ENCODE measurements around the gene COL9A3.

DNA sequence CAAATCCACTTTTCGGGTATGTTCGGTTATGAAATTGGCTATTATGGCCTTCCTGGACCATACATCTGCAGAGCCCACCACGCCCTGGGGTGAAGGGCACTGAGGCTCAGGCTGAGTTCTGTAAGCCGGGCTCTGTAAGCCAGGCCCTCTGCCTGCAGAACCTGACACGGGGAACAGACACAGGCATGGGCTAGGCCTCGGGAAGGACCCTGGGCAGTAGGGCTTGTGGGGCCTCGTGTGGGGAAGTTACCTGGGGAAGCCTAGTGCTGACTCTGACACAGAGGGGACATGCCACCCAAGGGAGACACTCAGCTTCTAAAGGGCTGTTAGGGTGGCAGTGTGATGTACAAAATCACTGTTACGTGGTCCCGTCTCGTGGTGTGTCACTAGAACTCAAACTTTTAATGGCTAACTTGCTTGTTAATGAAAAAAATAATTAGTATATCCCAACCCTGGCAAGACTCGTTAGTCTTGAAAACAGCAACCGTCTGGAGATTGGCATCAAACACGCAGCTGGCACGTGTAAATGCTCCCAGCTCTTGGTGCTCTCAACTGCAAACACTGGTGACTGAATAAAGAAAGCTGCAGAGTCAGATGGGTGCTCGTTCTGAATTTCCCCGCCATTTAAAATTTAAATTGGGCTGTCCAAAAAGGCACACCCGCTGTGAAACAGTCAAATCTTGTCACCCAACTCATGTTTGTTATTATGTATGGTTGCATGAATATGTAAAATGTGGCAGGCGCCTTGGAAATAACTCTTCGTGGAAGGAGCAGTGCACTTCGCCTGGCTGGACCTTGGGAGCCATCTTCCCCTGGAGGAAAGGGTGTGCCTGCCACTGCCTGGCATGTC is 68.4 kb downstream of the COL9A3 start:
- no peak for TF ChIP-seq FOXM1 (IDR thresholded peaks at IDR 0.05; ENCODE audit: borderline replicate concordance, low read depth)
- no peak for TF ChIP-seq TAF1 (IDR thresholded peaks at IDR 0.05; ENCODE audit: low read depth)
- no peak for TF ChIP-seq CEBPB (IDR thresholded peaks at IDR 0.05)
- no peak for TF ChIP-seq EP300 (IDR thresholded peaks at IDR 0.05; ENCODE audit: borderline replicate concordance)
- TF ChIP-seq NFIC (IDR thresholded peaks at IDR 0.05): no peak
- TF ChIP-seq ZBTB7A (IDR thresholded peaks at IDR 0.05; ENCODE audit: low read depth): no peak
- TF ChIP-seq, protein P1, sequence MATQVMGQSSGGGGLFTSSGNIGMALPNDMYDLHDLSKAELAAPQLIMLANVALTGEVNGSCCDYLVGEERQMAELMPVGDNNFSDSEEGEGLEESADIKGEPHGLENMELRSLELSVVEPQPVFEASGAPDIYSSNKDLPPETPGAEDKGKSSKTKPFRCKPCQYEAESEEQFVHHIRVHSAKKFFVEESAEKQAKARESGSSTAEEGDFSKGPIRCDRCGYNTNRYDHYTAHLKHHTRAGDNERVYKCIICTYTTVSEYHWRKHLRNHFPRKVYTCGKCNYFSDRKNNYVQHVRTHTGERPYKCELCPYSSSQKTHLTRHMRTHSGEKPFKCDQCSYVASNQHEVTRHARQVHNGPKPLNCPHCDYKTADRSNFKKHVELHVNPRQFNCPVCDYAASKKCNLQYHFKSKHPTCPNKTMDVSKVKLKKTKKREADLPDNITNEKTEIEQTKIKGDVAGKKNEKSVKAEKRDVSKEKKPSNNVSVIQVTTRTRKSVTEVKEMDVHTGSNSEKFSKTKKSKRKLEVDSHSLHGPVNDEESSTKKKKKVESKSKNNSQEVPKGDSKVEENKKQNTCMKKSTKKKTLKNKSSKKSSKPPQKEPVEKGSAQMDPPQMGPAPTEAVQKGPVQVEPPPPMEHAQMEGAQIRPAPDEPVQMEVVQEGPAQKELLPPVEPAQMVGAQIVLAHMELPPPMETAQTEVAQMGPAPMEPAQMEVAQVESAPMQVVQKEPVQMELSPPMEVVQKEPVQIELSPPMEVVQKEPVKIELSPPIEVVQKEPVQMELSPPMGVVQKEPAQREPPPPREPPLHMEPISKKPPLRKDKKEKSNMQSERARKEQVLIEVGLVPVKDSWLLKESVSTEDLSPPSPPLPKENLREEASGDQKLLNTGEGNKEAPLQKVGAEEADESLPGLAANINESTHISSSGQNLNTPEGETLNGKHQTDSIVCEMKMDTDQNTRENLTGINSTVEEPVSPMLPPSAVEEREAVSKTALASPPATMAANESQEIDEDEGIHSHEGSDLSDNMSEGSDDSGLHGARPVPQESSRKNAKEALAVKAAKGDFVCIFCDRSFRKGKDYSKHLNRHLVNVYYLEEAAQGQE (IDR thresholded peaks at IDR 0.05; ENCODE audit: low read depth): no peak
- no peak for TF ChIP-seq CREB1 (IDR thresholded peaks at IDR 0.05; ENCODE audit: low read depth)
- TF ChIP-seq RAD21 (IDR thresholded peaks at IDR 0.05; ENCODE audit: low read depth): no peak
- TF ChIP-seq, protein P2, sequence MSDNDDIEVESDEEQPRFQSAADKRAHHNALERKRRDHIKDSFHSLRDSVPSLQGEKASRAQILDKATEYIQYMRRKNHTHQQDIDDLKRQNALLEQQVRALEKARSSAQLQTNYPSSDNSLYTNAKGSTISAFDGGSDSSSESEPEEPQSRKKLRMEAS (IDR thresholded peaks at IDR 0.05): no peak
- TF ChIP-seq EGR1 (IDR thresholded peaks at IDR 0.05): no peak
- TF ChIP-seq YY1 (IDR thresholded peaks at IDR 0.05; ENCODE audit: low read depth): no peak
